ENCODE data around the gene ASAP2.

DNA sequence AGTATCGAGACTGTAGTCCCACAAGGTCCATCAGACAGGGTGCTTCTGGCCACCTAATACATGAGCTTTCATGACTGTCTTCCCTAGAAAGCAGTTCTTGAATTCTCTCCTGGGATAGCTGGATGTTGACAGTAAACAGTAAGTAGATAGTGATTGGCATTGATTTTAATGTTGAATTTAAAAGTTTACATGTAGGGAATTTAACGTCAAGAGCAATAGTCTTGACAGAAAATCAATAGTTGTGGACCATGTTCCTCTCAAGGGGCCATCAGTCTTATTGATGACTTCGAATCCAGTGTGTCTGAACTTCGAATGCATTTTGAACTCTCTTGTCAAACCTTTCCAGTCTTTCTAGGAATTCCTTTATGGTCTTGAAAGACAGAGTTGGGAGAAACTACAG is 152.9 kb downstream of the ASAP2 start:
- TF ChIP-seq, protein P1, sequence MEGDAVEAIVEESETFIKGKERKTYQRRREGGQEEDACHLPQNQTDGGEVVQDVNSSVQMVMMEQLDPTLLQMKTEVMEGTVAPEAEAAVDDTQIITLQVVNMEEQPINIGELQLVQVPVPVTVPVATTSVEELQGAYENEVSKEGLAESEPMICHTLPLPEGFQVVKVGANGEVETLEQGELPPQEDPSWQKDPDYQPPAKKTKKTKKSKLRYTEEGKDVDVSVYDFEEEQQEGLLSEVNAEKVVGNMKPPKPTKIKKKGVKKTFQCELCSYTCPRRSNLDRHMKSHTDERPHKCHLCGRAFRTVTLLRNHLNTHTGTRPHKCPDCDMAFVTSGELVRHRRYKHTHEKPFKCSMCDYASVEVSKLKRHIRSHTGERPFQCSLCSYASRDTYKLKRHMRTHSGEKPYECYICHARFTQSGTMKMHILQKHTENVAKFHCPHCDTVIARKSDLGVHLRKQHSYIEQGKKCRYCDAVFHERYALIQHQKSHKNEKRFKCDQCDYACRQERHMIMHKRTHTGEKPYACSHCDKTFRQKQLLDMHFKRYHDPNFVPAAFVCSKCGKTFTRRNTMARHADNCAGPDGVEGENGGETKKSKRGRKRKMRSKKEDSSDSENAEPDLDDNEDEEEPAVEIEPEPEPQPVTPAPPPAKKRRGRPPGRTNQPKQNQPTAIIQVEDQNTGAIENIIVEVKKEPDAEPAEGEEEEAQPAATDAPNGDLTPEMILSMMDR (conservative IDR thresholded peaks at IDR 0.05; ENCODE audit: low read length), result no peak
- TF ChIP-seq EZH2phosphoT487 (IDR thresholded peaks at IDR 0.05; ENCODE audit: borderline replicate concordance), result no peak
